Right atrium auricular region (tissue), 2 donors: Measurements from ENCODE around the gene HDAC10. TPM values are rescaled to one million over a fixed set of nuclear protein-coding genes. Genes with fewer than 3 reads are reported as not detected.
A peak's percentile ranks its signal among the peaks of the same experiment; 100 is the strongest.

Experiments
- DNase-seq: peaks from one replicate; pipeline ENCODE4 v3.0.0-alpha.2; 2019; ENCODE audit warnings: low spot score
- H3K27ac ChIP-seq, 2 donors: fragments of 200-600 bp; sonication (generic); 1 replicate in 1 of 2; 2 replicates in 1 of 2; pipeline ENCODE4 v1.5.1; 2016 to 2019
- H3K27me3 ChIP-seq, 2 donors: fragments of 200-600 bp; sonication (generic); one replicate each; pipeline versions ENCODE4 v1.5.1 to v1.6.0; 2017 to 2019
- H3K36me3 ChIP-seq: fragments of 200-600 bp; sonication (generic); one replicate; pipeline ENCODE4 v1.5.1; 2016
- H3K4me1 ChIP-seq, 2 donors: fragments of 200-600 bp; sonication (generic); one replicate each; pipeline versions ENCODE4 v1.5.1 to v1.6.0; 2017 to 2019
- H3K4me3 ChIP-seq, 2 donors: fragments of 200-600 bp; sonication (generic); 1 replicate in 1 of 2; 2 replicates in 1 of 2; pipeline ENCODE4 v1.5.1; 2017 to 2019; ENCODE audit warnings: mild to moderate bottlenecking in 1 of 2, moderate library complexity in 1 of 2
- H3K9me3 ChIP-seq, 2 donors: fragments of 200-600 bp; sonication (generic); one replicate each; pipeline ENCODE4 v1.5.1; 2019
- total RNA-seq, 2 donors: library from RNA; depleted of rRNA; stranded (reverse); fragments of >200 nt; gene quantifications; one replicate each; pipeline ENCODE4 v1.1.0, GENCODE V29; 2016
- TF ChIP-seq, protein P1 (sequence below), 2 donors: fragments of 200-600 bp; sonication (generic); IDR thresholded peaks; one replicate each; pipeline ENCODE4 v1.5.1; 2019; ENCODE audit warnings: antibody characterized with exemption in 2 of 2

The HDAC10 gene
- total RNA-seq, 2 donors from 2014 or later = 6.7 to 9.1 TPM

DNA sequence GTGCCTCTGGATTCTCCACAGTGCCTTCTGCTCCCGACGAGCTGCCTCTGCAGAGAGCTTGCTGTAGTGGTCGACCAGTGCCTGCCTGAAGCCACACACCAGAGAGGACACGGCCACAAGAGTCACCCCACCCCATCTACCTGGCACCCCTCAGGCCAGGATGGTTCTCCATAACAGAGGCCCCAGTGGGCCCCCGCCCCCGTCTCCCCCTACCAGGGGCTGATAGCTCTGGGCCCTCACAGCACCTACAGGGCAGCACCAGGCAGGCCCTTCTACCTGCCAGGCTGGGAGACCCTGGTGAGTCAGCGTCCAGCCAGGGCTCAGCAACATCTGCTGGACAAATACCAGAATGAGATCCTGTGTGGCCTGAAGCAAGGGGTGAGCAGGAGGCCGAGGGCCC, 28.6 kb downstream of the HDAC10 start:
- no peak overlapping the region for H3K4me3 ChIP-seq
- H3K36me3 ChIP-seq = peaks cover 82% of the 10 kb centered on the region
- TF ChIP-seq, protein P1, sequence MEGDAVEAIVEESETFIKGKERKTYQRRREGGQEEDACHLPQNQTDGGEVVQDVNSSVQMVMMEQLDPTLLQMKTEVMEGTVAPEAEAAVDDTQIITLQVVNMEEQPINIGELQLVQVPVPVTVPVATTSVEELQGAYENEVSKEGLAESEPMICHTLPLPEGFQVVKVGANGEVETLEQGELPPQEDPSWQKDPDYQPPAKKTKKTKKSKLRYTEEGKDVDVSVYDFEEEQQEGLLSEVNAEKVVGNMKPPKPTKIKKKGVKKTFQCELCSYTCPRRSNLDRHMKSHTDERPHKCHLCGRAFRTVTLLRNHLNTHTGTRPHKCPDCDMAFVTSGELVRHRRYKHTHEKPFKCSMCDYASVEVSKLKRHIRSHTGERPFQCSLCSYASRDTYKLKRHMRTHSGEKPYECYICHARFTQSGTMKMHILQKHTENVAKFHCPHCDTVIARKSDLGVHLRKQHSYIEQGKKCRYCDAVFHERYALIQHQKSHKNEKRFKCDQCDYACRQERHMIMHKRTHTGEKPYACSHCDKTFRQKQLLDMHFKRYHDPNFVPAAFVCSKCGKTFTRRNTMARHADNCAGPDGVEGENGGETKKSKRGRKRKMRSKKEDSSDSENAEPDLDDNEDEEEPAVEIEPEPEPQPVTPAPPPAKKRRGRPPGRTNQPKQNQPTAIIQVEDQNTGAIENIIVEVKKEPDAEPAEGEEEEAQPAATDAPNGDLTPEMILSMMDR (IDR thresholded peaks at IDR 0.05) = no peak
- H3K27ac ChIP-seq = no peak overlapping the region
- no peaks in the 10 kb centered on the region for H3K9me3 ChIP-seq
- H3K4me1 ChIP-seq = peaks cover 0 to 4% of the 10 kb centered on the region in 2 donors
- H3K27me3 ChIP-seq = no peaks in the 10 kb centered on the region
- DNase-seq = no peak

DNA sequence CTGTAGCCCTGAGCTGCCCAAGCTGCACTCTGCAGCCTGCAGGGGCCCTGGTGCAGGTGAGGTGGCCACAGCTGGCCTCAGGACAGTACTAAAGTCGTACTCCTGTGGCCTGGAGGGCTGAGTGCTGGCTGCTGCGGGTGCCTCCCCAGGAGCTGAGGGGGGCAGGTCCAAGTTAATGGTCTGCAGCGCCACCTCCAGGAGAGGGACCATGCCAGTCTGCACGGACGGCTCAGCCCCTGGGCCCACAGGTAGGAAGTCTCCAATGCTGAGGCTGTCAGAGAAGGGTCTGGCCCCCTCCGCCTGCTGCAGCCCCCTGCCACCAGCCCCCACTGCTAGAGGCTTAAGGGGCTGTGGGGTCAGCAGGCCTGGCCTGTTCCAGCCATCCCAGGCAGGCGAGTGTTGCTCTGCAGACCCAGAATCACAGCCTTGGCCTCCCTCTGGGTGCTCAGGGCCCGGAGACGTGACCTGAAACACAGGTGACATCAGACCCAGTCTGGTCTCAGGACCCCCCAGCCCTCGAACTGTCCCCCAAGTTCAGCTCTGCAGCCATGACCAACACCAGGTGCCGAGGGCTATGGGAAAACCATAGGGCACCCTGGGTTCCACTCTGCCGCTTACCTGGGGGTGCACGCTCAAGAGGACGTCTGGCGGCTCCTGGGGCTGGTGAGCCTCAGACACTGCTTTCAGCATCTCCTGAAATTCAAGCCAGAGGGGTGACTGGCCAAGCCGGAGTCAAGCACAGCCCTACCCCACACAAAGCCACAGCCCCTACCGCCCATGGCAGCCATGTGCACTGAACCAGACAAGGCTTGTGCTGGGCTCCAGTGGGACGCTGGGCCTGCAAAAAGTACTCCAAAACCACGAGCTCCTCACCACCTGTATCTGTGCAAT, 29.4 kb downstream of the HDAC10 start:
- peaks cover 0 to 4% of the 10 kb centered on the region in 2 donors for H3K4me1 ChIP-seq
- peaks cover 86% of the 10 kb centered on the region for H3K36me3 ChIP-seq
- TF ChIP-seq, protein P1 (IDR thresholded peaks at IDR 0.05) = no peak
- H3K4me3 ChIP-seq = no peak overlapping the region
- no peaks in the 10 kb centered on the region for H3K9me3 ChIP-seq
- H3K27ac ChIP-seq = no peak overlapping the region
- no peaks in the 10 kb centered on the region for H3K27me3 ChIP-seq
- no peak for DNase-seq

DNA sequence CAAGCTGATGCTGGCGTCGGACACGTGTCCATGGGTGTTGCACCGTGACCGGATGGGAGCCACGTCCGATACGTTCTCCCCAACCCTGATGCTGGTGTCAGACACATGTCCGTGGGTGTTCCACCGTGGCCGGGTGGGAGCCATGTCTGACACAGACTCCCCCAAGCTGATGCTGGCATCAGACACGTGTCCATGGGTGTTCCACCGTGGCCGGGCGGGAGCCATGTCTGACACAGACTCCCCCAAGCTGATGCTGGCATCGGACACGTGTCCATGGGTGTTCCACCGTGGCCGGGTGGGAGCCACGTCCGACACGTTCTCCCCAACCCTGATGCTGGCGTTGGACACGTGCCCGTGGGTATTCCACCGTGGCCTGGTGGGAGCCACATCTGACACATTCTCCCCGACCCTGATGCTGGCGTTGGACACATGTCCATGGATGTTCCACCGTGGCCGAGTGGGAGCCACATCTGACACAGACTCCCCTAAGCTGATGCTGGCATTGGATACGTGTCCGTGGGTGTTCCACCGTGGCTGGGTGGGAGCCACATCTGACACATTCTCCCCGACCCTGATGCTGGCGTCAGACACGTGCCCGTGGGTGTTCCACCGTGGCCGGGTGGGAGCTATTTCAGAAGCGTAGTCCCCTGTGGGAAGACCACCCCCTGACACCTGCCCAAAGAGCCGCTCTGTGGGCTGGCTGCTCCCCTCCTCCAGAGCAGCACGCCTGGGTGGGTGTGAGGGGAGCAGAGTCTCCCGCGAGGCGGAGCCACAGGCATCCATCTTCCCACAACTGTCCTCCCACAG, 30.3 kb downstream of the HDAC10 start:
- no peak overlapping the region for H3K4me3 ChIP-seq
- peaks cover 90% of the 10 kb centered on the region for H3K36me3 ChIP-seq
- H3K9me3 ChIP-seq = no peaks in the 10 kb centered on the region
- H3K27ac ChIP-seq = no peak overlapping the region
- TF ChIP-seq, protein P1 (IDR thresholded peaks at IDR 0.05) = no peak
- no peak for DNase-seq
- H3K4me1 ChIP-seq = peaks cover 0 to 4% of the 10 kb centered on the region in 2 donors
- no peaks in the 10 kb centered on the region for H3K27me3 ChIP-seq

DNA sequence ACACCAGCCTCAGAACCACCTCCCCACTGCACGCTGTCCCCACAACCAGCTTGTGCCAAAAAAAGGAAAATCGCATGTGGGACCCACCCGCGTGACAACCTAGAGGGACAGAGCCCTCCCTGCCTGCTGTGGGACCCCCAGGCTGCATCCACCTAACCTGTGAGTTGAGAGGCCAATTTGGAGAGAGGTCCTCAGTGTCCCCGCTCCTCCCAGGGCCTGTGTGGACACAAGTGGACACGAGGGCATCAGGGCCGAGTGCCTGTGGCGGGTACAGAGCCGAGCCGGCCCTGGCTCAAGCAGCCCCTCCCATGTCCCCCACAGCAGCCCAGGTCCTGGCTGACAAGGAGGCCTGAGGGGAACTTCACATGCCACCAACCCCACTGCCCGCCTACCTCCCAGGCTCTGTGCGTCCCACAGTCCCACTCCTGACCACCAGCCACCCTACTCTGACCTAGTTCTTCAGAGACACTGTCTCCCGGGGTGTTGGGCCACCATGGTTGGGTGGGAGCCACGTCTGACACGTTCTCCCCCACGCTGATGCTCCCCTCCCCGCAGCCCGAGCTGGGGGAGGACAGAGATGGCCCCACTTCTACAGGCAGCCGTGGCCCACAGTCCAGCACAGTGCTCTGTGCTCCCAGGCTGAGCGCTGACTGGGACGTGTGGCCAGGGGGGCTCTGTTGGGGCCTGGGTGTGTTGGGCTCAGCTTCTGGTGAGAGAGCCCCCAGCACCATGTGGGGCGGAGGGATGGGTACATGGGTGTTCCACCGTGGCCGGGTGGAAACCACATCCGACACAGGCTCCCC, 31.1 kb downstream of the HDAC10 start:
- TF ChIP-seq, protein P1 (IDR thresholded peaks at IDR 0.05) = no peak
- peaks cover 0 to 4% of the 10 kb centered on the region in 2 donors for H3K4me1 ChIP-seq
- no peaks in the 10 kb centered on the region for H3K27me3 ChIP-seq
- no peak overlapping the region for H3K27ac ChIP-seq
- H3K36me3 ChIP-seq = peaks cover 90% of the 10 kb centered on the region
- no peak overlapping the region for H3K4me3 ChIP-seq
- DNase-seq = no peak
- no peaks in the 10 kb centered on the region for H3K9me3 ChIP-seq

DNA sequence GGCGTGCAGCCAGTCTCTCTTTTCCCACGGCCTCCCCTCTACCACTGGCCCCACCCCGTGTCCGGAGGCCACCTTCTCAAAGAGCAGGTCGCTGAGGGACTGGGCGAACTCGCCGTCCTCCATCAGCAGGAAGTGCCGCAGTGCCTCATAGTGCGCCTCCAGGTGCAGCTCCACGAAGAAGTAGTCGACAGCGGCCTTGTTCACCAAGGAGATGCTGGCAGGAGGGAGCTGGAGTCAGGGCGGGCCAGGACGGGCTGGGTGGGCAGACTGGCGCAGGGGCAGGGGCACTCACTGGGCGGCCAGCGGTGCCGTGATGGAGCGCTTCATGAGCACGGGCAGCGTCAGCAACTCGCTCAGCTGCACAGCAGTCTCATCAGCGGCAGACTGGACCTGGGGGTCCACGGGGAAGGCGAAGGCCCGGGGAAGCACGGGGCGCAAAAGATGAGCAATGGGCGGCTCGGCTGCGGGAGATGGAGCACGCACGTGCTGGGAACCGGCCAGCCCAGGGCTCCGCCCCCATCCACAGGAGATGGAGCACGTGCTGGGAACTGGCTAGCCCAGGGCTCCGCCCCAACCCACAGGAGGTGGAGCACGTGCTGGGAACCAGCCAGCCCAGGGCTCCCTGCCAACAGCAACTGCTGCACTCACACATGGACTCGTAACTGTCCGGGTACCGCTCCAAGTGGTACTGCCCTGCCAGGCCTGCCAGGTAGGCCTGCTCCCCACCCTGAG, 31.9 kb downstream of the HDAC10 start:
- no peaks in the 10 kb centered on the region for H3K27me3 ChIP-seq
- peak; percentile 80 for DNase-seq
- peaks cover 0 to 4% of the 10 kb centered on the region in 2 donors for H3K4me1 ChIP-seq
- H3K9me3 ChIP-seq = no peaks in the 10 kb centered on the region
- H3K36me3 ChIP-seq = peaks cover 88% of the 10 kb centered on the region
- no peak overlapping the region for H3K4me3 ChIP-seq
- TF ChIP-seq, protein P1 (IDR thresholded peaks at IDR 0.05) = no peak
- H3K27ac ChIP-seq = no peak overlapping the region
